HepG2 (cell line): Measurements from ENCODE around the gene DIPK1B. TPM values are rescaled to one million over a fixed set of nuclear protein-coding genes. Genes with fewer than 3 reads are reported as not detected.

Source experiments
- ATAC-seq: fragments of 200-7000 bp; cut with Tn5 transposase; 3 replicates; pipeline ENCODE4 v1.9.1; 2020; ENCODE audit warnings: mild to moderate bottlenecking, moderate library complexity
- BruUV-seq: library from RNA; stranded (reverse); fragments of 400-500 nt; replicated peaks from 2 replicates; lab custom pipeline; 2021; lab: Mats Ljungman, UMichigan
- CTCF ChIA-PET: fragments of 300-600 bp; formaldehyde crosslinking; extraction: SDS; loops from one replicate; lab custom pipeline; 2021; ENCODE audit warnings: low total read pairs, inconsistent platforms, low intra/inter-chr PET ratio; lab: Yijun Ruan, JAX
- POLR2A ChIA-PET: fragments of 350-600 bp; sonication (Branson Sonifier 250); formaldehyde crosslinking; loops from one replicate; lab custom pipeline; 2020; ENCODE audit warnings: antibody characterized with exemption, inconsistent platforms; lab: Yijun Ruan, JAX
- DNase-seq: peaks from one replicate; pipeline ENCODE4 v3.0.0-alpha.2; 2015; ENCODE audit warnings: low spot score
- FAIRE-seq: peaks from 3 replicates; lab custom pipeline; 2011; peaks lifted over from hg19 to GRCh38; lab: Jason Lieb, UNC
- H2AFZ ChIP-seq: one replicate; pipeline ENCODE4 v1.6.1; 2011; ENCODE audit warnings: low read length, inconsistent platforms
- H3K27ac ChIP-seq: fragments of 300-600 bp; 3 replicates; pipeline ENCODE4 v1.8.0; 2011; ENCODE audit warnings: mixed run types, mild to moderate bottlenecking, mixed read lengths, low read length, inconsistent platforms; ENCODE audit not compliant: insufficient read depth; ENCODE audit errors: extremely low read length
- H3K27me3 ChIP-seq, 2 experiments: fragments of 200-600 bp in 1 of 2; 2 replicates in 1 of 2; 3 replicates in 1 of 2; pipeline versions ENCODE4 v1.6.0 to v1.8.0; 2011; ENCODE audit warnings: low read length in 2 of 2, mild to moderate bottlenecking in 2 of 2, moderate library complexity in 2 of 2, inconsistent platforms in 1 of 2; ENCODE audit not compliant: insufficient read depth in 2 of 2, control insufficient read depth in 1 of 2
- H3K36me3 ChIP-seq, 2 experiments: fragments of 200-600 bp in 1 of 2; replicated peaks in 1 of 2; 2 replicates in 1 of 2; 3 replicates in 1 of 2; pipeline versions ENCODE4 v1.5.1 to v1.8.0; 2011; ENCODE audit warnings: low read length in 2 of 2, inconsistent platforms in 1 of 2; ENCODE audit not compliant: insufficient read depth in 2 of 2, control insufficient read depth in 1 of 2
- H3K4me1 ChIP-seq: 2 replicates; pipeline ENCODE4 v1.5.1; 2012; ENCODE audit warnings: low read length, inconsistent platforms; ENCODE audit not compliant: insufficient read depth
- H3K4me2 ChIP-seq: 2 replicates; pipeline ENCODE4 v1.6.0; 2011; ENCODE audit warnings: low read depth, low read length, inconsistent platforms
- H3K4me3 ChIP-seq, 3 experiments: fragments of 200-600 bp in 1 of 3; sonication (generic), shearing (Covaris generic) in 1 of 3; replicated peaks in 1 of 3; 2 replicates each; pipeline ENCODE4 v1.5.1; 2011 to 2016; ENCODE audit warnings: low read length in 3 of 3, inconsistent platforms in 2 of 3, low read depth in 2 of 3, mild to moderate bottlenecking in 2 of 3, control low read depth in 1 of 3, mixed read lengths in 1 of 3; ENCODE audit not compliant: insufficient read depth in 1 of 3
- H3K79me2 ChIP-seq: one replicate; pipeline ENCODE4 v1.6.1; 2011; ENCODE audit warnings: low read length, inconsistent platforms; ENCODE audit not compliant: insufficient read depth
- H3K9ac ChIP-seq: 2 replicates; pipeline ENCODE4 v1.6.0; 2011; ENCODE audit warnings: mild to moderate bottlenecking, low read depth, low read length, inconsistent platforms; ENCODE audit not compliant: insufficient read depth
- H3K9me3 ChIP-seq: 2 replicates; pipeline ENCODE4 v1.5.1; 2012; ENCODE audit warnings: mild to moderate bottlenecking, low read length
- H4K20me1 ChIP-seq: 2 replicates; pipeline ENCODE4 v1.6.0; 2011; ENCODE audit warnings: inconsistent platforms, mild to moderate bottlenecking, low read length, moderate library complexity; ENCODE audit not compliant: insufficient read depth
- FOSL1 ChIP-seq: sonication (generic); formaldehyde crosslinking; IDR thresholded peaks from 2 replicates; pipeline ENCODE4 v1.9.0; 2021; ENCODE audit warnings: missing genetic modification reagents, borderline replicate concordance
- HMGA1 ChIP-seq: sonication (generic); formaldehyde crosslinking; conservative IDR thresholded peaks from 2 replicates; pipeline ENCODE4 v1.4.0; 2020; ENCODE audit warnings: missing genetic modification reagents
- NFKBIZ ChIP-seq: IDR thresholded peaks from 2 replicates; pipeline ENCODE4 v1.6.1; 2018; ENCODE audit warnings: missing genetic modification reagents, missing compliant biosample characterization
- POLR2A ChIP-seq, 2 experiments: IDR thresholded peaks; 2 replicates each; pipeline ENCODE4 v1.6.1; 2011; ENCODE audit warnings: low read depth in 2 of 2, low read length in 2 of 2, mild to moderate bottlenecking in 1 of 2, moderate library complexity in 1 of 2; ENCODE audit not compliant: insufficient read depth in 1 of 2
- RNF2 ChIP-seq: fragments of 450-650 bp; conservative IDR thresholded peaks from 2 replicates; pipeline ENCODE4 v1.6.1; 2016; ENCODE audit warnings: low read depth
- TAF15 ChIP-seq: fragments of 200-400 bp; formaldehyde crosslinking; IDR thresholded peaks from one replicate; pipeline ENCODE4 v1.6.1; 2018; ENCODE audit warnings: mild to moderate bottlenecking, low read depth, low read length; ENCODE audit not compliant: poor library complexity, severe bottlenecking
- ZFP82 ChIP-seq: sonication (generic); formaldehyde crosslinking; IDR thresholded peaks from 2 replicates; pipeline ENCODE4 v1.5.1; 2020; ENCODE audit warnings: mild to moderate bottlenecking, missing genetic modification reagents, borderline replicate concordance
- ZNF136 ChIP-seq: sonication (generic); formaldehyde crosslinking; IDR thresholded peaks from 2 replicates; pipeline ENCODE4 v1.8.1; 2022; ENCODE audit warnings: low read depth, mild to moderate bottlenecking, moderate library complexity, missing genetic modification reagents
- ZNF24 ChIP-seq: fragments of 450-650 bp; IDR thresholded peaks from 2 replicates; pipeline ENCODE4 v1.6.1; 2017; ENCODE audit warnings: antibody characterized with exemption, mild to moderate bottlenecking
- ZNF343 ChIP-seq: sonication (generic); formaldehyde crosslinking; IDR thresholded peaks from 2 replicates; pipeline ENCODE4 v1.4.0; 2020; ENCODE audit warnings: mild to moderate bottlenecking, missing genetic modification reagents
- ZNF660 ChIP-seq: sonication (generic); formaldehyde crosslinking; IDR thresholded peaks from 2 replicates; pipeline ENCODE4 v1.5.1; 2020; ENCODE audit warnings: mild to moderate bottlenecking, low read depth, missing genetic modification reagents, borderline replicate concordance
- ZSCAN21 ChIP-seq: sonication (generic); formaldehyde crosslinking; IDR thresholded peaks from 2 replicates; pipeline ENCODE4 v1.8.0; 2022; ENCODE audit warnings: mild to moderate bottlenecking, missing genetic modification reagents, moderate library complexity, borderline replicate concordance
- WGBS: methylation state at CpG from one replicate; pipeline ENCODE4 v1.1.6; 2017; ENCODE audit warnings: low lambda C conversion rate; 5-methylcytosine and 5-hydroxymethylcytosine counted together
- in situ Hi-C: cut with HindIII; loops from 2 replicates; pipeline ENCODE4 v1.10.0; 2017; ENCODE audit warnings: low pct_unique_long_range_greater_than_20kb; ENCODE audit not compliant: extremely low pct_ligation_motif_present
- intact Hi-C: fragments of 100-400 bp; cut with micrococcal nuclease; formaldehyde crosslinking; loops from one replicate; pipeline ENCODE4 v1.10.0; 2022; ENCODE audit not compliant: unreplicated experiment
- polyA plus RNA-seq, 8 experiments: library from polyadenylated mRNA; depleted of rRNA in 3 of 8; stranded (reverse) in 7 of 8; unstranded in 1 of 8; fragments of >200 nt; fragmentation: Illumina TruSeq in 4 of 8; extraction: Trizol in 4 of 8; gene quantifications; 2 replicates each; pipeline versions ENCODE4 v1.2.1 to v1.2.3, GENCODE V29; 2011 to 2016; ENCODE audit warnings: low read depth in 4 of 8, missing spikeins in 1 of 8, mixed read lengths in 1 of 8; ENCODE audit not compliant: insufficient read depth in 1 of 8
- total RNA-seq, 5 experiments: library from RNA; depleted of rRNA; stranded (reverse); fragments of >200 nt; fragmentation: Illumina TruSeq; extraction: Trizol; gene quantifications; 2 replicates each; pipeline ENCODE4 v1.2.3, GENCODE V29; 2016; ENCODE audit warnings: low read depth in 1 of 5
- TF ChIP-seq, protein P1 (sequence below): sonication (generic); formaldehyde crosslinking; IDR thresholded peaks from 2 replicates; pipeline ENCODE4 v1.5.0; 2020; ENCODE audit warnings: mild to moderate bottlenecking, missing genetic modification reagents
- TF ChIP-seq, protein P2 (sequence below): sonication (generic); formaldehyde crosslinking; IDR thresholded peaks from 2 replicates; pipeline ENCODE4 v1.5.1; 2020; ENCODE audit warnings: missing genetic modification reagents, mild to moderate bottlenecking, borderline replicate concordance
- TF ChIP-seq, protein P3 (sequence below): sonication (generic); formaldehyde crosslinking; conservative IDR thresholded peaks from 2 replicates; pipeline ENCODE4 v1.4.0; 2020; ENCODE audit warnings: mild to moderate bottlenecking, missing genetic modification reagents, moderate library complexity
- TF ChIP-seq, protein P4 (sequence below): IDR thresholded peaks from 2 replicates; pipeline ENCODE4 v1.6.1; 2018; ENCODE audit warnings: missing genetic modification reagents, mild to moderate bottlenecking, missing compliant biosample characterization
- TF ChIP-seq, protein P5 (sequence below): sonication (generic); formaldehyde crosslinking; IDR thresholded peaks from 2 replicates; pipeline ENCODE4 v1.4.0; 2020; ENCODE audit warnings: mild to moderate bottlenecking, missing genetic modification reagents

DIPK1B gene
- total and polyA plus RNA-seq, 2 of the 13 experiments (the other 11 are each of a cell fraction or from before 2014, with no cell fraction given): 0.18 to 3.9 TPM

DNA sequence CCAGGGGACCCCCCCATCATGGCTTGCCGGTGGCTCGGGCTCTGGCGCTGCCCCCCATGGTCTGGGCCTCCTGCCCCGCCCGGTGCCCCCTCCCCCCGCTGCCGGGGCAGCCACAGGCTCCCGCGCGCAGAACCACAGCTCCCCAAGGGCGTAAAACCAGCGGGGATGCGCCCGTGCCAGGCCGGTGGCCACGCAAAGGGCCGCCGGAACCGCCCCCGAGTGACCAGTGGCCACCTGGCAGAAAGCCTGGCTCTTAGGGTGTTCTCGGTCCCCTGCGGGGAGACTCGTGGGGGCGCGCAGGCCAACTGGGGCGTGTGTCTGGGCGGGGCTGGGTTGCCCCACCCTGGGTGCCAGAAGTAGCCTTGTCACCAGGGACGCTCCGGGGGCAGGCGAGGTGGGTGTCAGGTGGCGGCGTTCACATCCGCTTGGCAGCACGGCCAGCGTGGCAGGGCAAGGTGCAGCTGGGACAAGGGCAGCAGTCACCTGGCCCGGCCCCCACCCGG lies 24.6 kb upstream of the DIPK1B start:
- FAIRE-seq (no peak), DNase-seq (no peak), ATAC-seq (no peak)
- WGBS: 0% methylated on average over 3 of the region's 37 CpGs
- in situ Hi-C loops (no loop called here), intact Hi-C loops (no loop called here)
- no peaks in the 10 kb centered on the region for H3K36me3 ChIP-seq
- no peaks in the 10 kb centered on the region for H3K79me2 ChIP-seq
- CTCF ChIA-PET: no interaction called here
- H3K9ac ChIP-seq: no peak overlapping the region
- H3K4me2 ChIP-seq: peak overlapping the region; percentile 7; the same call in 1 of the 2 replicates
- H3K4me1 ChIP-seq: peaks cover 50% of the 10 kb centered on the region
- POLR2A ChIA-PET: interaction anchor here (1.6 kb wide), 1 partner anchor 10 kb away, joined by 4 read pairs; no protein-coding TSS in a partner anchor
- H2AFZ ChIP-seq: no peak overlapping the region
- no peak overlapping the region; a peak in 1 of 6 replicates for H3K4me3 ChIP-seq
- H4K20me1 ChIP-seq: no peaks in the 10 kb centered on the region
- H3K27ac ChIP-seq: no peak overlapping the region
- H3K27me3 ChIP-seq: peaks cover 21 to 69% of the 10 kb centered on the region in 2 experiments
- H3K9me3 ChIP-seq: no peaks in the 10 kb centered on the region
- BruUV-seq: no TSS peak
- TF ChIP-seq ZNF343 (CRISPR knock-in tag) (no peak), ZNF136 (CRISPR knock-in tag) (no peak), ZSCAN21 (CRISPR knock-in tag) (no peak), ZNF660 (CRISPR knock-in tag) (no peak), ZNF24 (no peak), FOSL1 (CRISPR knock-in tag) (no peak), RNF2 (no peak), TAF15 (no peak), POLR2A (IDR thresholded peaks at IDR 0.05; ENCODE audit: insufficient read depth in 1 of 2, low read depth in 2 of 2, low read length in 2 of 2) (no peak), ZFP82 (CRISPR knock-in tag) (no peak), NFKBIZ (CRISPR knock-in tag) (no peak), HMGA1 (CRISPR knock-in tag) (no peak)
- TF ChIP-seq, protein P1, sequence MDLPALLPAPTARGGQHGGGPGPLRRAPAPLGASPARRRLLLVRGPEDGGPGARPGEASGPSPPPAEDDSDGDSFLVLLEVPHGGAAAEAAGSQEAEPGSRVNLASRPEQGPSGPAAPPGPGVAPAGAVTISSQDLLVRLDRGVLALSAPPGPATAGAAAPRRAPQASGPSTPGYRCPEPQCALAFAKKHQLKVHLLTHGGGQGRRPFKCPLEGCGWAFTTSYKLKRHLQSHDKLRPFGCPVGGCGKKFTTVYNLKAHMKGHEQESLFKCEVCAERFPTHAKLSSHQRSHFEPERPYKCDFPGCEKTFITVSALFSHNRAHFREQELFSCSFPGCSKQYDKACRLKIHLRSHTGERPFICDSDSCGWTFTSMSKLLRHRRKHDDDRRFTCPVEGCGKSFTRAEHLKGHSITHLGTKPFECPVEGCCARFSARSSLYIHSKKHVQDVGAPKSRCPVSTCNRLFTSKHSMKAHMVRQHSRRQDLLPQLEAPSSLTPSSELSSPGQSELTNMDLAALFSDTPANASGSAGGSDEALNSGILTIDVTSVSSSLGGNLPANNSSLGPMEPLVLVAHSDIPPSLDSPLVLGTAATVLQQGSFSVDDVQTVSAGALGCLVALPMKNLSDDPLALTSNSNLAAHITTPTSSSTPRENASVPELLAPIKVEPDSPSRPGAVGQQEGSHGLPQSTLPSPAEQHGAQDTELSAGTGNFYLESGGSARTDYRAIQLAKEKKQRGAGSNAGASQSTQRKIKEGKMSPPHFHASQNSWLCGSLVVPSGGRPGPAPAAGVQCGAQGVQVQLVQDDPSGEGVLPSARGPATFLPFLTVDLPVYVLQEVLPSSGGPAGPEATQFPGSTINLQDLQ (CRISPR knock-in tag): no peak
- TF ChIP-seq, protein P2, sequence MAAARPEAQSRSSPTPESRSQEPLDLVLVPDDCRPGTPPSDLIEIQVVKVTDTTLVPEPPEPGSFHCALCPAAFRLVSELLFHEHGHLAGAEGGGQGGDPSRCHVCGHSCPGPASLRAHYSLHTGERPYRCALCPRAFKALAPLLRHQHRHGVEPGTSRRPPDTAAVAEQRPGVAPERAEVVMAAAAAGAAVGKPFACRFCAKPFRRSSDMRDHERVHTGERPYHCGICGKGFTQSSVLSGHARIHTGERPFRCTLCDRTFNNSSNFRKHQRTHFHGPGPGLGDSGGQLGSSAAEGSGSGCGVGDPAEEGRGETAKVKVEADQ (CRISPR knock-in tag): no peak
- TF ChIP-seq, protein P3, sequence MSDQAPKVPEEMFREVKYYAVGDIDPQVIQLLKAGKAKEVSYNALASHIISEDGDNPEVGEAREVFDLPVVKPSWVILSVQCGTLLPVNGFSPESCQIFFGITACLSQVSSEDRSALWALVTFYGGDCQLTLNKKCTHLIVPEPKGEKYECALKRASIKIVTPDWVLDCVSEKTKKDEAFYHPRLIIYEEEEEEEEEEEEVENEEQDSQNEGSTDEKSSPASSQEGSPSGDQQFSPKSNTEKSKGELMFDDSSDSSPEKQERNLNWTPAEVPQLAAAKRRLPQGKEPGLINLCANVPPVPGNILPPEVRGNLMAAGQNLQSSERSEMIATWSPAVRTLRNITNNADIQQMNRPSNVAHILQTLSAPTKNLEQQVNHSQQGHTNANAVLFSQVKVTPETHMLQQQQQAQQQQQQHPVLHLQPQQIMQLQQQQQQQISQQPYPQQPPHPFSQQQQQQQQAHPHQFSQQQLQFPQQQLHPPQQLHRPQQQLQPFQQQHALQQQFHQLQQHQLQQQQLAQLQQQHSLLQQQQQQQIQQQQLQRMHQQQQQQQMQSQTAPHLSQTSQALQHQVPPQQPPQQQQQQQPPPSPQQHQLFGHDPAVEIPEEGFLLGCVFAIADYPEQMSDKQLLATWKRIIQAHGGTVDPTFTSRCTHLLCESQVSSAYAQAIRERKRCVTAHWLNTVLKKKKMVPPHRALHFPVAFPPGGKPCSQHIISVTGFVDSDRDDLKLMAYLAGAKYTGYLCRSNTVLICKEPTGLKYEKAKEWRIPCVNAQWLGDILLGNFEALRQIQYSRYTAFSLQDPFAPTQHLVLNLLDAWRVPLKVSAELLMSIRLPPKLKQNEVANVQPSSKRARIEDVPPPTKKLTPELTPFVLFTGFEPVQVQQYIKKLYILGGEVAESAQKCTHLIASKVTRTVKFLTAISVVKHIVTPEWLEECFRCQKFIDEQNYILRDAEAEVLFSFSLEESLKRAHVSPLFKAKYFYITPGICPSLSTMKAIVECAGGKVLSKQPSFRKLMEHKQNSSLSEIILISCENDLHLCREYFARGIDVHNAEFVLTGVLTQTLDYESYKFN (CRISPR knock-in tag): no peak
- TF ChIP-seq, protein P4, sequence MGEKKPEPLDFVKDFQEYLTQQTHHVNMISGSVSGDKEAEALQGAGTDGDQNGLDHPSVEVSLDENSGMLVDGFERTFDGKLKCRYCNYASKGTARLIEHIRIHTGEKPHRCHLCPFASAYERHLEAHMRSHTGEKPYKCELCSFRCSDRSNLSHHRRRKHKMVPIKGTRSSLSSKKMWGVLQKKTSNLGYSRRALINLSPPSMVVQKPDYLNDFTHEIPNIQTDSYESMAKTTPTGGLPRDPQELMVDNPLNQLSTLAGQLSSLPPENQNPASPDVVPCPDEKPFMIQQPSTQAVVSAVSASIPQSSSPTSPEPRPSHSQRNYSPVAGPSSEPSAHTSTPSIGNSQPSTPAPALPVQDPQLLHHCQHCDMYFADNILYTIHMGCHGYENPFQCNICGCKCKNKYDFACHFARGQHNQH (CRISPR knock-in tag): no peak
- TF ChIP-seq, protein P5, sequence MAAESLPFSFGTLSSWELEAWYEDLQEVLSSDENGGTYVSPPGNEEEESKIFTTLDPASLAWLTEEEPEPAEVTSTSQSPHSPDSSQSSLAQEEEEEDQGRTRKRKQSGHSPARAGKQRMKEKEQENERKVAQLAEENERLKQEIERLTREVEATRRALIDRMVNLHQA: no peak
